Islet of Langerhans (tissue), 1 donor: Measurements from ENCODE around the gene RIC8A.

Experiments used
- FAIRE-seq: peaks from one replicate; lab custom pipeline; 2011; peaks lifted over from hg19 to GRCh38; lab: Jason Lieb, UNC

The RIC8A gene

DNA sequence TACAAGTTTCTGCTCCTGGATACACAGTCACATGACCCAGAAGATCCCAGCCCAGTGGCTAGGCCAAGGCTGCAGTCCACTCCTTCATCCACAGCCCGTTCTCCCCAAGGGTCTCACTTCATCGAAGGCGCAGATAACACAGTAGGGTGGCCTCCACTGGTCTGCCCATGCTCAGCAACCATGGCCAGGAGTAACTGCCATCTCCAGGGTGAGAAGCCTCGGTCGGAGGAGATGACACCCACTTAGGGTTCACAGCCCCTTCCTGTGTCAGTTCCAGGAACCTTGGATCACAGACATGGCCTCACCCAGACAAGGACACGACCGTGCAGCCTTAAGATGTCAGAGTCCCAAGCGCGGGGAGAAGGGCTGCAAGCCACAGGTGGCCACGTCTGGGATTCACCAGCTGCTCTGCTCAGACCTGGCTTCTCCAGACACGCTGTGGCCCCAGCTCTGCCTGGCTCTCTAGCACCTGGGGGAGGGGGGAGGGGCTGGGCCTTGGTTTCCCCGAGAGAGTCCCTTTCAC, 2.9 kb upstream of the RIC8A start:
- FAIRE-seq = no peak

- no peak for FAIRE-seq
These were observed 2.1 kb upstream of the RIC8A start for GRCh38 chr11:205221-206001.

GRCh38 chr11:206002-206384, 1.5 kb upstream of the RIC8A start:
- no peak for FAIRE-seq

- no peak for FAIRE-seq
These were observed 841 bp upstream of the RIC8A start for GRCh38 chr11:206526-207207.

GRCh38 chr11:207863-208180, 314 bp downstream of the RIC8A start:
- FAIRE-seq = no peak

- no peak for FAIRE-seq
These were observed 841 bp downstream of the RIC8A start for GRCh38 chr11:208181-208916.

GRCh38 chr11:208917-209260, 1.4 kb downstream of the RIC8A start:
- no peak for FAIRE-seq

- no peak for FAIRE-seq
These were observed 2.0 kb downstream of the RIC8A start for GRCh38 chr11:209275-210121.

- no peak for FAIRE-seq
These were observed 2.8 kb downstream of the RIC8A start for GRCh38 chr11:210122-210802.

DNA sequence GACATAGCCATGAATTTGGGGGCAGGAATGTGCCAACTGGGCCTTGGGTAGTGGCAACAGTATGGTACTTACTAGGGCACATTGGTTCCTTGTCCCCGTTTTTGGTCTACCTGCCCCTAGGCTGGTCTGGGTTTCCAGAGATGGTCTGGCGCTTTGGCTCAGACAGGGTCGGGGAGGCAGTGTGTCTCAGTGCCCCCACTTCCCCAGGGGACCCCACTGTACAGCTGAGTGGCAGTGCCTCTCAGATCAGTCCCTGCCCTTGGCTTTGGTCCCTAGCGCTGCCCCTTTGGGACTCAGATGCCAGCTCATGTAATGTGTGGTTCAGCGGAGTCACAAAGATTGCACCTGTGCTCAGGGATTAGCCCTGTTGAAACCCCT, 3.3 kb downstream of the RIC8A start:
- no peak for FAIRE-seq

DNA sequence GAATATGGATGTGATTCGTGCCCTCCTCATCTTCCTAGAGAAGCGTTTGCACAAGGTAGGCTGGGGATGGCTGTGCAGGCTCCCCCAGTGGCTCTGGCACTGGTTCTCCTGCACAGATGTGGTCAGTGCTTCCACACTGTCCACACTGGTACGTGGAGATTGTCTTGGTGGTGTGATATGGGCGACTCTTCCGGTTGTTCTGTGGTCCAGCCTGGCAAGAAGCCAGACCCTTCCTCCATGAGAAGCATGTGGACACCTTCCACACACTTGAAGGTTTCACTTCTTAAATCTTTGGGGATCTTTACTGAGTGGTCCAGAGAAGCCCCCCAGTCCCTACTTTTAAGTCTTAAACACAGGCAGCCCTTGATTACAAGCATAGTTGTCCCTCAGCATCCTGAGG, 3.8 kb downstream of the RIC8A start:
- no peak for FAIRE-seq

DNA sequence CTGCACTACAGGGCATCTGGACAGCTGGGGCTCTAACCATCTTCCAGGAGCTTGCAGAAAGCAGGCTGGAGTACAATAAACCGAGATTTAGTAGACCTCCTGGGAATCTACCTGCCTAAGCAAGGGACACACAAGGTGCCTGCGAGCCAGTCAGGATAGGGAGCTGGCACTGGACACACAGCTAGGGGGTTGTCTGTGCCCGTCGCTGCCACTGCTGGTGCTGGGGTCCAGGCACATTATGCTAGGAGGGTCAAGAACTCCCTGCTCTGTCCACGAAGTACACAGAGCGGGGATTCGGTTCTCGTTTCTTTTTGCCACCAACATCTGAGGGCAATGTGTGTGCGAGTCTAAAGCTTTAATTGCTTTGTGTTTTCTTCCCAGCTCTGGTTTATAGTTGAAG, 4.2 kb downstream of the RIC8A start:
- FAIRE-seq = no peak

- no peak for FAIRE-seq
These were observed 4.9 kb downstream of the RIC8A start for GRCh38 chr11:212150-213100.

- no peak for FAIRE-seq
These were observed 5.6 kb downstream of the RIC8A start for GRCh38 chr11:213111-213510.

- no peak for FAIRE-seq
These were observed 6.6 kb downstream of the RIC8A start for GRCh38 chr11:214083-214482.

GRCh38 chr11:215581-216037, 8.1 kb downstream of the RIC8A start:
- no peak for FAIRE-seq

GRCh38 chr11:216081-216974, 8.8 kb downstream of the RIC8A start:
- no peak for FAIRE-seq

DNA sequence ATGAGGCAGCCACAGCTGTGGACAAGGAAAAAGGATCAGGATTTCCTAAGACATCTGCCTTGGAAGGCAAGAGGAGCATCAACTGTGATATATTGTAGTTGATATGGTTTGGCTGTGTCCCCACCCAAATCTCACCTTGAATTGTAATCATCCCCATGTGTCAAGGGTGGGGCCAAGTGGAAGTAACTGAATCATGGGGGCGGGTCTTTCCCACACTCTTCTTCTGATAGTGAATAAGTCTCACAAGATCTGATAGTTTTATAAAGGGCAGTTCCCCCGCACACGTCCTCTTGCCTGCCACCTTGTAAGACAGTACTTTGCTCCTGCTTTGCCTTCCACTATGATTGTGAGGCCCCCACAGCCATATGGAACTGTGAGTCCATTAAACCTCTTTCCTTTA, 10.2 kb downstream of the RIC8A start:
- FAIRE-seq = no peak

GRCh38 chr11:218815-219593, 11.5 kb downstream of the RIC8A start:
- FAIRE-seq = no peak
